ENCODE data around the gene AIG1. TPM values are rescaled to one million over a fixed set of nuclear protein-coding genes. Genes with fewer than 3 reads are reported as not detected.

The AIG1 gene
- total RNA-seq, 1 donor from 2014 or later, result 7.2 TPM

DNA sequence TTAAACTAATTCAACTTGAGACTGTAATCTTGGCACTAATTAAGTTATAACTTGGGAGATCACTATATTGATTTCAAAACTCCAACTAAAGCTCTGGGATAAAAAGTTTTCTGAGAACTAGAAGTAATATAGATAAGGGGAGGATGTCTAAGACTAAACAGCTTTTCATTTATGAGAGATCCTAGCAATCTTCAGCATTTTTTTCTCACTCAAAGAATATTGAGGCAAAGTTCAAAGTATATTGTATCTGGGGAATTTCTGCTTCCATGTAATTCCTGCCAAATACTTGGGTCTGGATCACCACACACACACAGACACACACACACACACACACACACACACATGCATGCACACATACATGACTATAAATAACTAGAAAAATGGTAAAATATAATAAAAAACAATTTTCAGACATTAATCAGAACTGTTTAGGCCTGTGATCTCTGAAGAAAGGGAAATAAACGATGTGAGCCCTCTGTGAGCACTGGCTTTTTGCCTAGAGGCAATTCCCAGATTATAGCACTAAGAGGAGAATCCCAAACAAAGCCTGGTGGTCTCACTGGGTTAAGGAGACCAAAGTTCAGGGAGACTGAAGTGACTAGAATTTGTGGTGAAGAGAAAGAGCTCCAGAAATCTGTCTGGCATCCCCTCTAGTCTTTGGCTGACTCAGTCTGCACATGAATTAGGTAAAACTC is 297.0 kb downstream of the AIG1 start:
- ChIA-PET CTCF (no interaction called here), POLR2A (no interaction called here)
- ATAC-seq (ENCODE audit: low read depth) (no peak), DNase-seq (no peak)
- TF ChIP-seq, protein P1, sequence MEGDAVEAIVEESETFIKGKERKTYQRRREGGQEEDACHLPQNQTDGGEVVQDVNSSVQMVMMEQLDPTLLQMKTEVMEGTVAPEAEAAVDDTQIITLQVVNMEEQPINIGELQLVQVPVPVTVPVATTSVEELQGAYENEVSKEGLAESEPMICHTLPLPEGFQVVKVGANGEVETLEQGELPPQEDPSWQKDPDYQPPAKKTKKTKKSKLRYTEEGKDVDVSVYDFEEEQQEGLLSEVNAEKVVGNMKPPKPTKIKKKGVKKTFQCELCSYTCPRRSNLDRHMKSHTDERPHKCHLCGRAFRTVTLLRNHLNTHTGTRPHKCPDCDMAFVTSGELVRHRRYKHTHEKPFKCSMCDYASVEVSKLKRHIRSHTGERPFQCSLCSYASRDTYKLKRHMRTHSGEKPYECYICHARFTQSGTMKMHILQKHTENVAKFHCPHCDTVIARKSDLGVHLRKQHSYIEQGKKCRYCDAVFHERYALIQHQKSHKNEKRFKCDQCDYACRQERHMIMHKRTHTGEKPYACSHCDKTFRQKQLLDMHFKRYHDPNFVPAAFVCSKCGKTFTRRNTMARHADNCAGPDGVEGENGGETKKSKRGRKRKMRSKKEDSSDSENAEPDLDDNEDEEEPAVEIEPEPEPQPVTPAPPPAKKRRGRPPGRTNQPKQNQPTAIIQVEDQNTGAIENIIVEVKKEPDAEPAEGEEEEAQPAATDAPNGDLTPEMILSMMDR (IDR thresholded peaks at IDR 0.05), result no peak
- intact Hi-C loops (cut with micrococcal nuclease), result no loop called here
- H3K36me3 Mint-ChIP-seq (ENCODE audit: low read depth), result no peaks in the 10 kb centered on the region
- peaks cover 4% of the 10 kb centered on the region for H3K27me3 Mint-ChIP-seq
- H3K27ac Mint-ChIP-seq, result no peak overlapping the region
- H3K4me3 Mint-ChIP-seq, result no peak overlapping the region
- H3K9me3 Mint-ChIP-seq, result peaks cover 10% of the 10 kb centered on the region
- no peaks in the 10 kb centered on the region for H3K4me1 Mint-ChIP-seq

DNA sequence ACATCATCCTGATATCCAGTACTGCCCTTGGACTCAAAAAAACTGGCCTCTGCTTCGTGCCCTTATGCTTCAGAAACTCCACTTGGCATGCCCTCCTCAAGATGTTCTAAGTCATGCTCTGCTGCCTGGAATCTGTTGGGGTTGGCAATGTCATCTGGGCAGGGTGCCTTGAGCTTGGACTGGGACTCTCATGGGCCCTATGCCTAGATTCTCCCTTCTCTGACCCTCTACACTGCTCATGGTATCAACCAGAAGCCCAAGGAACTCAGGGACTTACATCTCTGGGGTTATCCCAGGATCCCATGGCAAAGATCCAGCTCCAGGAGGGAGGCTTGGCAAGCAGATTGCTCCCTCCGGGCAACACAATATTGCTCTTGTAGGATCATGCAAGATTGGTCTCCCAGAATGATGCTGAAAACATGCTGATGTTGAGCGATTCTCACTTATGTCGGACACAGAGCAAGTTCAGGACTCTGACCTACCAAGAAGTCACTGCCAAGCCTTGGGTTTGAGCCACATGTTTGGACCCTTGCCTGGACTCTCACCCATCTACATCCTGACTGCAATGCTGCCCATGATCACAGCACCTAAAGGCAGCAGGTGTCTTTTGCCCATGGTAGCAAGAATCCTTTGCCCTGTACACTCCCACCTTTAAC is 301.0 kb downstream of the AIG1 start:
- TF ChIP-seq, protein P1 (IDR thresholded peaks at IDR 0.05), result no peak
- Mint-ChIP-seq H3K9me3 (no peaks in the 10 kb centered on the region), H3K27me3 (peaks cover 4% of the 10 kb centered on the region), H3K27ac (no peak overlapping the region), H3K36me3 (ENCODE audit: low read depth) (no peaks in the 10 kb centered on the region), H3K4me3 (no peak overlapping the region), H3K4me1 (no peaks in the 10 kb centered on the region)
- no peak for DNase-seq
- intact Hi-C loops (cut with micrococcal nuclease), result no loop called here
- no peak for ATAC-seq (ENCODE audit: low read depth)
- ChIA-PET CTCF (no interaction called here), POLR2A (no interaction called here)

DNA sequence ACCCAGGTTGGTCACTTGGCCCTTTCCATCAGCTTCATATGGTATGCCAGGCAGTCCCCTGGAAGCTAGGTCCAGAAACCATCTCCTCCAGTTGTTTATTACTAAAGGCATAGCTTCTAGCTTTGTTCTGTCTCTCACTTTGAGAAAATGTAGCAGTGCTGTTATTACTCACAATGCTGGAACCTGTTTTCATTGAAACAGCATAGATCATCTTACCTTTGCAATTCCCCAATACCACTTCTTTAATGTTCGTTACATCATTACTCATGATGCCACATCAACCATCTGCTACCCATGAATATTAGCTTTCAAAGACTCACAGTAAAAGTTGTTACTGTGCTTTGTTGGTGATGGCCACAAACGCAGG is 301.5 kb downstream of the AIG1 start:
- POLR2A ChIA-PET, result no interaction called here
- Mint-ChIP-seq H3K36me3 (ENCODE audit: low read depth) (no peaks in the 10 kb centered on the region), H3K4me1 (no peaks in the 10 kb centered on the region), H3K9me3 (no peaks in the 10 kb centered on the region), H3K27me3 (peaks cover 4% of the 10 kb centered on the region), H3K4me3 (no peak overlapping the region), H3K27ac (no peak overlapping the region)
- CTCF ChIA-PET, result no interaction called here
- TF ChIP-seq, protein P1 (IDR thresholded peaks at IDR 0.05), result no peak
- DNase-seq, result no peak
- ATAC-seq (ENCODE audit: low read depth), result no peak
- intact Hi-C loops (cut with micrococcal nuclease), result no loop called here

DNA sequence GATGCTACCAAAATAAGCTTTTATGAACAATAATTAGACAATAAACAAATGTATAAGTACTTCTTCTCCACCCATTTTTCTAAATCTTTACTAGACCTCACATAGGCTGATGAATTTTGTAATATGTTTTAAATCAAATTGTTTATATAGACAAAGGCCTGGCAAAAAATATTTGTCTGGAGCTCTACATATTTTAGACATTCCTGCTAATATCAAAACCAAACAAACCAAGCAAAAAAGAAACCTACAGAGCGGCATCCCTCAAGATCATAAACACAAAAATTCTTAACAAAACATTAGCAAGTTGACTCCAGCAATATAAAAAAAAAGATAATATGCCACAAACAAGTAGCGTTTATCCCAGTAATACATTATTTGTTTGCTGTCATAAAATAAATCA is 302.6 kb downstream of the AIG1 start:
- ATAC-seq (ENCODE audit: low read depth) (no peak), DNase-seq (no peak)
- H3K4me1 Mint-ChIP-seq, result no peaks in the 10 kb centered on the region
- ChIA-PET POLR2A (no interaction called here), CTCF (no interaction called here)
- H3K36me3 Mint-ChIP-seq (ENCODE audit: low read depth), result no peaks in the 10 kb centered on the region
- peaks cover 4% of the 10 kb centered on the region for H3K27me3 Mint-ChIP-seq
- no peak overlapping the region for H3K27ac Mint-ChIP-seq
- H3K9me3 Mint-ChIP-seq, result no peaks in the 10 kb centered on the region
- intact Hi-C loops (cut with micrococcal nuclease), result no loop called here
- no peak overlapping the region for H3K4me3 Mint-ChIP-seq
- TF ChIP-seq, protein P1 (IDR thresholded peaks at IDR 0.05), result no peak

DNA sequence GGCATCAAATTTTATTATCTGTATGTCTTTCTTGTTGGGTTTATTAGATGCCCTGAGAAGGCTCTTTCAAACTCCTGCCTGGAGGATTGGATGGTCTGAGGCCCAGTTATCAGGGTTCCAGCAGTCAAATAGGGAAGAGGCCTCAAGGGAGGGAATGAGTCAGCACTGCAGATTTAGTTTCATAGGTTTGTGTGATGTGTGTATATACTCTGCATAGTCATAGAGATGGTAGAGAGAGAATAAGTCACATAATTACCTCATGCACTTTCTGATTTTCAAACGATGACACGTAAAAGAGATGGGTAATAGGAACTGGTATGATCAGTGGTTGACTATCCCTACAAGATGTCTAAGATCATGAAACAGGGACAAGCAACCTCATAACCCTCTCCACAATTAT is 307.7 kb downstream of the AIG1 start:
- Mint-ChIP-seq H3K4me3 (no peak overlapping the region), H3K36me3 (ENCODE audit: low read depth) (no peaks in the 10 kb centered on the region), H3K4me1 (no peaks in the 10 kb centered on the region), H3K9me3 (no peaks in the 10 kb centered on the region), H3K27me3 (no peaks in the 10 kb centered on the region), H3K27ac (no peak overlapping the region)
- ChIA-PET CTCF (no interaction called here), POLR2A (no interaction called here)
- intact Hi-C loops (cut with micrococcal nuclease), result no loop called here
- ATAC-seq (ENCODE audit: low read depth) (no peak), DNase-seq (no peak)
- TF ChIP-seq, protein P1 (IDR thresholded peaks at IDR 0.05), result no peak

All from activated B cell treated with CpG ODN at 0.5 μM for 24 hours (primary cell).